ENCODE measurements around the gene TMEM247.

GRCh38 chr2:46500801-46501200, 21.4 kb downstream of the TMEM247 start:
- no peak for TF ChIP-seq POLR2A (IDR thresholded peaks at IDR 0.05; ENCODE audit: low read length)
- no peak for TF ChIP-seq GATA1 (IDR thresholded peaks at IDR 0.05; ENCODE audit: low read depth, low read length)
